ENCODE measurements around the gene CTNNA1.

GRCh38 chr5:138809391-138809790, 56.2 kb downstream of the CTNNA1 start:
- TF ChIP-seq CTCF (IDR thresholded peaks at IDR 0.05) (no peak), POLR2A (IDR thresholded peaks at IDR 0.05) (no peak)
